CD4-positive, alpha-beta T cell treated with Interleukin-12 subunit alpha and Interleukin-12 subunit beta, for 1 hour (primary cell): Measurements from ENCODE around the gene CCR7.
A peak's percentile ranks its signal among the peaks of the same experiment; 100 is the strongest.
"Not testable (repeated sequence)": the region's sequence is repeated elsewhere in the genome, so short reads cannot be mapped to it uniquely, and the experiment has no call there.

Source experiments
- DNase-seq: peaks from one replicate; pipeline ENCODE4 v3.0.0-alpha.2; 2020

The CCR7 gene

DNA sequence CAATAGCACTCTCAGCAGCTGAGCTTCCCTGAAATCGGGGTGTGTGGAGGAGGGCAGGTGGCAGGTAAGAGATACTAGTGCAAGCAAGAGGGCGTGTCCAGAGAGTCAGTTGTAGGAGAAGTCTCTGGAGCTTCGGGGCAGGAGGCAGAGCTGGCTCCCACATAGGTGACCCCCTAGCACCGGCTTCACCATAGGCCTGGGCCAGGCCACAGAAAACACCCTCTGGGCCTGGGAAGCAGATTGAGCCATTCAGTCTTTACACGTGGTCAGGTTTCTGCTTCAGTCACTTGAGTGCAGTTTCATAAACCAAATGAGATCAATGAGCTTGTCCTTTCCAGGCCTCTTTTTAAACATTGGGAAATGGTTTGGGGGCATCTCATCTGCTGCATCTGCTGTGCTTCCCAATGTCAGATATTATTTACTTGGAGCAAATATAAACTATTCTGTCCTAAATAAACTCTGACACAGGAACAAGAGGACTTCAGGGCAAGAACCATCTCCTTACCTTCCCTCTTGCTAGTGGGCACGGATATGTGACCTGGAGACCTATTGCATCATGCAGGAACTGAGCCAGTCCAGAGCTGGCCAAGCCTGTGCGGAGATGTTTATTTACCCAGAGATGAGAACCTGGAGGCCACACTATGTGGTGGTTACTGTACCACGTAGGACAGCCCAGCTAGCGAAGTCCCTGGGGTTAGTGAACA is 16.1 kb downstream of the CCR7 start:
- DNase-seq, result no peak

DNA sequence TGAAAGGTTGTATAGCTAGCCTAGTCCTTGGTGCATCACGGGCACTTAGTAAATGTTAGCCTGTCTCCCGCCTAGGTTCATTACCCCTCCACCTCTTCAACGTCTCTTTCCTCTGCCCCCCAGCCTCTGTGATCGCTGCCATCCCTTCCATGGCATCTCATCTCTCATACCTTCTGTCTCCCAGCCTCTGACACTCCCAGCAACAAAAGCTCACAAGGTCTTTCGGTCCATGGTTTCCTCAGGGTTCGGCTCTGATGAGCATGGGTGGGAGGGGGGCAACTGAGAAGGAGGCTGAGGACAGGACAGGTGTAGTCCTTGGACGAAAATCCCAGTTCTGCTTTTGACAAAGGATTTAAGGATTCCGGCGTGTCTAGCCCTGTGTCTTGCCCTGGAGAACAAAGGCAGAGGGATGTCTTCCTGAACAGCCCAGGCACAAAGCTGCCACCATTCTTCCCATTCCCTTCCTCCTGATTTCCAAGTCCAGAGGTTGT is 16.7 kb downstream of the CCR7 start:
- no peak for DNase-seq

DNA sequence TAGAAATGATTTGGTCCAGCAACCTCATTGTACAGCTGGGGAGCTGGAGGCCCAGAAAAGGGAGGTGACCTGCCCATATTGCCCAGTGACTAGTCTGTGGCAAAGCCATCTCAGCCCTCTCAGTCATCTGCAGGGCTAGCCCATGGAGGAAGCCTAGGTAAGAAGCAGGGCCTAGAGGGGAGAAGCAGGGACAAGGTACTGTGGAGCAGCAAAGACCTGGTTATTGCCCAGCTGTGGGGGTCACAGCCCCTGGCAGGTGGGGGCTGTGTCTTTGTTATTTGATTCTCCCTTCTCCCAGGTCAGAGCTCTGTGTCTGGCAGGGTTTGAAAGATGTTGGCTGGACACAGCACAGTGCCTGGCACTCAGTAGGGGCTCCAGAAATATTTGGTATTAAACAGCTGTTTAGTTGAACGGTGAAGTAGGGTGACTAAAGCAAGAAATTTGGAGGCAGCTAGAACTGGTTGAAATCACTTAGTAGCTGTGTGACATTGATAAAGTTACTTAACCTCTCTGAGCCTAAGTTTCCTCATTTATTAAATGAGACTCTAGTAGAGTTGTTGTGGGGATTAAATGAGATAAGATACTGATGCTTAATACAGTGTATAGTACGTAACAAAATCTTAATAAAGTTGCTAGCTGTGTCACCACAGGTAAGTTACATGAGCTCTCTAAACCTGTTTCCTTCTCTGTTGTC is 17.3 kb downstream of the CCR7 start:
- no peak for DNase-seq

GRCh38 chr17:40547079-40547784 is 18.0 kb downstream of the CCR7 start:
- peak; percentile 72 for DNase-seq

- DNase-seq, result not testable (repeated sequence)
Observed at GRCh38 chr17:40546497-40546896, 18.8 kb downstream of the CCR7 start.

- no peak for DNase-seq
Observed at GRCh38 chr17:40545660-40546059, 19.6 kb downstream of the CCR7 start.

- DNase-seq, result peak; percentile 64
Observed at GRCh38 chr17:40542558-40543411, 22.5 kb downstream of the CCR7 start.

DNA sequence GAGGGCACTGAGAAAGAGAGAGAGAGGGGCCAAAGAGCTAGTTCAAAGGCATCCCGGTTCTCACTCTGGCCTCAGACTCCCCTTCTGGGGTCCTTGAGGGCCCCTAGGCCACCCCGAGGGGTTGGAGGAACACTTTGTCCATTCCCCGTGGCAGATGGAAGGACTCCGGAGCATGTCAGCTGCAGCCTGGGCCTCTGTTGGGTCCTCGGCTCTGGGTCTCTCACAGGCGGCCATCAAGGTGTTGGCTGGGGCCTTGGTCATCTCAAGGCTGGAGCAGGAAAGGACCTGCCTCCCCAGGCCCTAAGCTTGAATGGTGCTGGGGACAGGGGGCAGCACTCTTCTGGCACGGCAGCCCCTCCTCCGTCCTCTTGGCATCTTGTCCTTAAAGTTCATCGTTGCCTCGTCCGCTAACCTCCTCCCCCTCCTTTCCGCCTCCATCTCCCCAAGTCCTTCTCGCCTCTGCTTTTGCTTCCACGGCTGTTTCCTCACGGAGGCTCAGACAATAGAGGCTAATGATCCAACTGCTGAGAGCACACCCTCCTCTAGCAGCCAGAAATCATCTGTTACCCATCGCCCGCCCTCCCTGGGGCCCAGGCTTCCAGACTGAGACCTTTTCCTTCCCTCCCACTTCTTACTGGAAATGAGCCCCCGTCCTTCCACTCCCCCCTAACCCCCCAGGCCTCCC is 23.3 kb downstream of the CCR7 start:
- DNase-seq, result no peak

GRCh38 chr17:40541060-40541872 is 24.0 kb downstream of the CCR7 start:
- DNase-seq, result peak; percentile 80

DNA sequence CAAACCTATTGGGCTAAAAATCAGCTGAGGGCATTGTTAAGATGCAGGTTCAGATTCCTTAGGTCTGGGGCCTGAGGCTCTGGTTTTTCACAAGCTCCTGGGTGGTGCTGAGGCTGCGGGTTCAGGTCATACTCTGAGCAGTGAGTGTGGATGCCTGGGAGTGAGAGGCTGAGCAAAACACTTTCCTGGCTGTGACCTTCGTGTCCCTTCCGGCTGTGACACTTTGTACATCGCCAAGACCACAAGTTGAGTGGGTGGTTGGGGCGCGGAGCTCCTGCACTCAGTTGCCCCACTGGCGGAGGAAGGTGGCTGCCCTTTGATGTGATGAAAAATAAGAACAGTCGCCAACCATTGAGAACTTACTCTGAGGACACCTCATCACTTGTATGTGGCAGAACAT is 24.8 kb downstream of the CCR7 start:
- DNase-seq, result peak; percentile 63

DNA sequence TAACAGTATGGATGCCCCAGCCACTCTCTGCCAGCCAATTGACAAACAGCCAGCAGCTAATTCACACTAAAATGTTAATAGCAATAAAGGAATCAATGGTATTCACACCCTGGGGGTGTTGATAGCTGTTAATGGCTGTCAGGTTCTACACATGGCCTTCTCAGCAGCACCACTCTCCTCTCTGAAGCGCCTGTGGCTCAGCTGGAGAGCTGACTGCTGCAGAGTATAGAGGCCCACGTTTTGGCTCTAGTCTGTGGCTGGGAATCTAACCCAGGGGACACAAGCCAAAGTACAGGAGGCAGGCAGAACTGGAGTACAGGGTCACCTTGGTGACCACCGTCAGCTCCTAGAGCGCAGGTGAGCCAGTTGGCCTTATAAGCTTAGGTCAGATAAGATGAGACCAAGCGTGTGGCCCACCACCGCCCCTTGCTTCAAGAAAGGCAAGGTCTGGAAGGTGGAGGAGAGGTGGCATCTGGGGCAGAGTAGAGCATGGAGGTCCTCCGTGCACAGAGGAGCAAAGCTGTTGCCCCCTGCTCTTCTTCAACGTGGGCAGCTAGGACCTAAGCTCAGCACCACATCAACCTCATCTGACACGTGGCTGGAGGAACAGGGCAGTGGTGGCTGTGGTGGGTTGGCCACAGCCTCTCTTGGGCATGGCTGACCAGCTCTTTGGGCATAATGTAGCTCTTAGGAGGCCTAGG is 25.4 kb downstream of the CCR7 start:
- no peak for DNase-seq

GRCh38 chr17:40538936-40539705 is 26.2 kb downstream of the CCR7 start:
- DNase-seq, result no peak

DNA sequence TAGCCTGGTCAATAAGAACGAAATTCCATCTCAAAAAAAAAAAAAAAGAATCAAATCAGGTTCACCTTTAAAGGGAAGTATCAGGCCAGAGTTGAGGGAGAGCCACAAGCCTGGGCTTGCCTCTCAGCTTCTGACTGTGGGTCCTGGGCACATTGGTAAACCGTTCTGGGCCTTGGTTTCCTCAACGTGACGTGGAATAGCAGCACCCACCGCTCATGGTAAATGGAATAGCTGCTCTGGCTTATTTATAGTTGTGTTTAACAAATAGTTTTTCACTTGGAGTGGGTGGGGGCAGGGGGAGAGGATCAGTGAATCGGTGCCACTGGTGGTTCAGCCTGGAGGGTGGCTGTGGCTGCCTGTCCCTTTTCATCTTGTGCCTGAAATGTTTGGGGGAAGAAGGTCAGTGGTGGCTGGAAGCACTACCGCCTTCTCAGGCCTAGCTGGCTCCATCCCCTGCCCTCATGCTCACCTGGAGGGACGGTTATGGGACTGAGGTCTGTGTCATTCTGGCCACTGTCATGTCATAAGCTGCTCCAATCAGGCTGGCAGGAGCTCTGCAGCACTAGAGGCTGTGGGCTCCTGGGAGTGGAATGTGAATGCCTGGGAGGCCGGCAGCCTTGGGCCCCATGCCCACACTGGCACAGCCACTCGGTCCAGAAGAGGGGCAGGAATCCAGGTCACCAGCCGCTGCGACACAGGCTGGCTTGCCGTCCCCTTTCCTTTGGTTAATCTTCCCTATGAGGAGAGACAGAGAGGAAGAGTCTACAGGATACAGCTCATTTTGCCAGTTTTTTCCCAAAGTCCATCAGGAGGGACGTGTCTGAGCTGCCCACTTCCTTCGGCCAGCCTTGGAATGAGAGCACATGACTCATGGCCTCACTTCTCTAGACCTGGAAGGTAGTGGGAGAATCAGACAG is 27.0 kb downstream of the CCR7 start:
- no peak for DNase-seq

DNA sequence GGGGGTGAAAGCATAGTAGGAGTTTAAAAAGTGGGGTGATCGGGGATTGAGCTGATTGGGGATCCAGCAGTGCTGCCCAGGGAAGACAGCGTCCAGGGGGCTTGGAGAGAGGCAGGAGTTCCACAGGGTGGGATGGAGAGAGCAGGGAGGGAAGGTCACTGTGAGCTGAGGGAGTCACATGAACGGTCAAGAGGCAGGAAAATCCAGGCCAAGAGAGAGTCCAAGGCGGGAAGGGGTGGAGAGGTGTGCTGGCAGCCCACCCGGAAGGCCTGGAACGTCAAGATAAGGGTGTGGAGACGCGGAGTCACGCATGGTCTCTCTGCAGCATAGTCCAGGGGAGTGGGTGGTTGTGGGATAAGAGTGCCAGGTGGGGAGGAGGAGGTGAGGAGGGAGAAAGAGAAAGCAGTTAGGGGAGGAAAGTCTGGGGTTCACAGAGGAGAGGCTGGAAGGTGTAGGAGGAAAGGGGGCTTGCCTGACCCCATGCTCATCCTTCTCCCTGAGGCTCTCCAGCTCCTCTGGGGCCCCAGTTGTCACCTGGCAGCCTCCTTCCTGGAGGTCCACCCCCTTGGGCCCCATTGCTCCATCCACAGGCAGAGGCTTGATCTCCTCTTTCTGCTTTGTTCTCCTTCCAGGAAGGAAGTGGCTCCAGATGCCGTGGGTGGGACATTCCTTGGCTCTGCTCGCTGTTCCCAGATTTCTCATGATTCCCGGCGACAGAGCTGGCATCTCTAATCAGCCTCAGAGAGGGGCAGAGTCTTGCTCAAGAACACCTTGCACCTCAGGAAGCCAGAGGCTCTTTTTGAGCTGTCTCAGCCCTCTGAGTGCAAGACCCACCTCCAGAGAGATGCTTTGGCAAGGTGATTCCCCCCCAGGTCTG is 28.7 kb downstream of the CCR7 start:
- DNase-seq, result no peak

DNA sequence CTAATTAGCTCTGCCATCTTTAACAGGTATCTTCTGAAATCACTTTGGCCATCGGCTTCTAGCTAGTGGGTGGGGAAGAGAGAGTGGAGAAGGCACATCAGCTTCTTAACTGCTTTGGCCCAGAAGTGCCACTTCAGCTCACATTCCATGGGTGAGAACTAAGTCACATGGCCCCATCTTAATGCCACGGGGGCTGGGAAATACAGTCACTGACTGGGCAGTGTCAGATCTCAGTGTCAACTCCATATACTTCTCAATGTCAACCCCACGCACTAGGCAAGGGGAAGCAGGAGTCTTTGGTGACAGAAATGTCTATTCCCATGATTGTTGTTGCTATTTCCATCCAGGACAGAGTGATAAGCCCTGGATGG is 29.4 kb downstream of the CCR7 start:
- no peak for DNase-seq

DNA sequence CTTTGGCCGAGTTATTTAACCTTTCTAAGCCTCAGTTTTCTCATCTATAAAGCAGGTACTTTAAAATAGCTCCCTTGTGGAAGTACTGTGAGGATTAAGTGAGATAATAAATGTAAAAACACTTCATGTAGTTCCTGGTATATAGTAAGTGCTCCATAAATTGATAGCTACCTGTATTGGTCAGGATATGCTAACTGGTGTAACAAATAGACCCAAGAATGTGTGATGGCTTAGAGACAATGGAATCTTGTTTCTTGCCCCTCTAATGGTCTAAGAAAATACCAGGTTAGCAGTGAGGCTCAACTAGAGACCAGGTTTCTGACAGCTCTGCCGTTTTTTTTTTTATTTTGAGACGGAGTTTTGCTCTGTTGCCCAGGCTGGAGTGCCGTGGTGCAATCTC is 29.8 kb downstream of the CCR7 start:
- DNase-seq, result no peak

DNA sequence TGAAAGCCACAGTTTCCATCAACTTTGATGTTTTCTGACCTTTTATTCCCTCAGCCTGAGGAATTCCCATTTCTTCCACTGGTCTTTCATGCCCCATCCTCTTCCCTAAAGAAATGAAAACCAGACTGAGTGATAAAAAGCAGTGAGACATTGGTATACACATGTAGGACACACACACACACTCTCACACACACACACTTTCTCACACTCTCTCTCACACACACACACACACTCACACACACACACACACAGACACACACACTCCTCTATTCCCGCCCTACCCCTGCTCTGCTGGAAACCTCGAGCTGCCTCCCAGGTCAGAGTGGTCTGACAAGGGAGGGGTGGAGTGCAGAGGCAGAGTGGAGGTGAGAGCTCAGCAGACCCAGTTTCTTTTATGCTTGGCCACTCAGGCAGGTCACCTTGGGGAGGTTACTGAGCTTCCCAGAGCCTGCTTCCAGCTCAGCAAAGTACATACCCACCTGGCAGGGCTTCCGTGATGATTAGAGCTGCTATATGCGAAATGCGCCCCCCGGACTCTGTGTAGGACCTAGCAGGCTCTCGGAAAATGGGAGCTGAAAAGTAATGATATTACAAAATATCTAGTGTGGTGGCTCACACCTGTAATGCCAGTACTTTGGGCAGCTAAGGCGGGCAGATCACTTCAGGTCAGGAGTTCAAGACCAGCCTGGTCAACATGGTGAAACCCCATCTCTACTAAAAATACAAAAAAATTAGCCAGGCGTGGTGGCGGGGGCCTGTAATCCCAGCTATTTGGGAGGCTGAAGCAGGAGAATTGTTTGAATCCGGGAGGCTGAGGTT is 30.7 kb downstream of the CCR7 start:
- DNase-seq, result no peak
